Stimulated activated CD4-positive, alpha-beta T cell treated with anti-CD3 and anti-CD28 coated beads, Interleukin-1b, Interleukin-23, amount 100 ng/mL, for 48 hours (primary cell): Measurements from ENCODE around the gene POFUT2.

Experiments used
- DNase-seq: peaks from one replicate; pipeline ENCODE4 v3.0.0-alpha.2; 2020

Gene POFUT2

GRCh38 chr21:45246386-45247320, 41.0 kb downstream of the POFUT2 start:
- no peak for DNase-seq

GRCh38 chr21:45244799-45245340, 42.8 kb downstream of the POFUT2 start:
- DNase-seq, result no peak

DNA sequence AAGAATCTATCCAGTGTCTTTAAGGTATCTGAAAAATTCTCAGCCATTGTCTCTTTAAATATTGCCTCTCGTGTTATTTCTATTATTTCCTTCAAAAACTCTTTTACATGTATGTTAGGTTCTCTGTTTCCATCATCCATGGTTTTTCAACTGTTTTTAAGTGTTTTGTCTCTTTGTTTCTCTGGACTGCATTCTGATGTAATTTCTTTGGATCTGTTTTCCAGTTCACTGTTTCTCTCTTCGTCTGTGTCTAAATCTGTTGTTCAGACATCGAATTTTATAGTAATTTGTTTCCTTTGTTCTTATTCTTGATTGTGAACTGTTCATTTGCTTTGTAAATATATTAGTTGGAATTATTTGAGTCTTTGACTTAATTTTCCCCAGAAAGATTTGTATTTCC, 44.1 kb downstream of the POFUT2 start:
- no peak for DNase-seq

DNA sequence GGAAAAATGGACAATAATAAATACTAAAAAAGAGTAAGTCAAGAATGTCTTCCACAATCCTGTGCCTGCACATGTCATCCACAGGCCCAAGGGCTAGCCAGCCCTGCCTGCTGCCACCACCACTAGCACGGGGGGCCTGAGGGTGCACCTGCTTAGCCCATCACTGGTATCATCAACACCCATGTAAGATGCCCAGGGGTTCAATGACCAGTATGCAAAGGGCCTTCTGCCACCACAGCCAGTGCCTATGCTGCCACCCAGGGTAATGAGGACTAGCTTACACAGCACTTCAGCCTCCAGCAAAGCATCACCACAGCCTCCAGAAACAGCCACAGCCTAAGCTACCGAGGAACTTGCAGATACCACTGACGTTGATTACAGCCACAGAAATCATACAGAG, 46.3 kb downstream of the POFUT2 start:
- DNase-seq, result no peak

DNA sequence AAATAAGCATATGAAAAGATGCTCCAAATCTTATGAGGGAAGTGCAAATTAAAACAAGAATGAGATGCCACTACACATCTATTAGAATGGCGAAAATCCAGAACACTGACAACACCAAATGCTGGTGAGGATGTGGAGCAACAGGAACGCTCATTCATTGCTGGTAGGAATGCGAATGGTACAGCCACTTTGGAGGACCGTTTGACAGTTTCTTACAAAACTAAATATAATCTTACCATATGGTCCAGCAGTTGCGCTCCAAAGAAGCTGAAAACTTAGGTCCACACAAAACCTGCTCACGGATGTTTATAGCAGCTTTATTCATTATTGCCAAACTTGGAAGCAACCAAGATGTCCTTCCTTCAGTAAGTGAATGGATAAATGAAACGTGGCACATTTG, 50.3 kb downstream of the POFUT2 start:
- DNase-seq, result no peak

DNA sequence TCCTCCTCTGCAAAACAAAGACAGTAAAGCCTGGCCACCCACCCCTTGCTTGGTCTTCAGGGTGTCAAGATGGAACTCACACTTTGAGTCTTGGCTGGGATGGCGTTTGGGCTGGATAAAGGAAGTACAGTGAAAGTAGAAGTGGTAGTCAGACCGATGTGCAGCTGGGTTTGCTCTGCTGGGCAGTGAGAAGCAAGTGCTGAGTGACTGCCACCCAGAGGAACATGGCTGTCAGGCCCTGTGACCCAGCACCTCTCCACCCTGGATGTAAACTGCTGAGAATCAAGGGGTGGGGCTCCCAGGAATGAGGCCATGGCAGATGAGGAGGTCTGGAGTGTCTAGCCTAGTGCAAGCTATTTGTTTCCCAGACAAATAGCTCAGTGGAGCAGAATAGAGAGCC, 51.2 kb downstream of the POFUT2 start:
- no peak for DNase-seq

- DNase-seq, result no peak
Observed at GRCh38 chr21:45235488-45235887, 52.2 kb downstream of the POFUT2 start.

GRCh38 chr21:45234965-45235364, 52.7 kb downstream of the POFUT2 start:
- DNase-seq, result no peak

GRCh38 chr21:45234127-45234526, 53.6 kb downstream of the POFUT2 start:
- DNase-seq, result no peak

GRCh38 chr21:45231705-45232104, 56.0 kb downstream of the POFUT2 start:
- no peak for DNase-seq

GRCh38 chr21:45228656-45229240, 58.9 kb downstream of the POFUT2 start:
- DNase-seq, result no peak

- DNase-seq, result peak; percentile 88
Observed at GRCh38 chr21:45228171-45228641, 59.5 kb downstream of the POFUT2 start.

GRCh38 chr21:45227735-45228134, 60.0 kb downstream of the POFUT2 start:
- no peak for DNase-seq

DNA sequence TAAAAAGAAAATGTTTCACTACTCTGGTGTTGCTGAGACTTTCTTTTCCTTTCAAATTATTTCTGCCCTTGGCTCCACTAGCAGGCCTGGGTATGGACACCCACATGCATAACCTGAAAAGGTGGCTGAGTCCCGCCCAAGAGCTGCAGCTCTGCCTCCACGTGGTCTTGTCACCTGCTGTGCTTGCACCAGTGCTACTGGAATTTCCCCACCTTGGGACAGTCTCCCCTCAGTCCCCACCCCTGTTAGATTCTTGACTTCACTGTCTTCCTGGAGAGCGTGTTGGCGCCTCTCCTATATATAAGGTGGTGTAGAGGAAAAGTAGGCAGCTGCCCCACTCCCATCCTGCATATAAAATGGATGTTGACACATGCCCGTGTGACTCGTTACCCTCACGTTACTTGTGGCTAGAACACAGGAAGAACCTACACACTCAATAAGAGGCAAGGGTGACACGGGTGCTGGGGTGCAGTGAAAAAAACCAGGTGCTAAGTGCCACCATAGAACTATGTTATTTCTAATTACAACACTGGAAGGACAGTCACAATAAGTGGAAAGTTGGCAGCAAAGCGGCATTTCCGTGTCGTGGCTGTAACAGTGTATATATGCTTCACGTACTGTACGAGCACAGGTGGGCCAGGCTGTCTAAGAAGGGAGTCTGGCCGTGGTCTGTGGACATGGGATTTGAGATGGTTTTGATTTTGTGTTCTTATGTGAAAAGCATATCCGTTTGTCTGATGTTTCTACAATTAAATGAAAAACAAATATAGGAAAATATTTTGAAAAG, 61.0 kb downstream of the POFUT2 start:
- DNase-seq, result peak; percentile 47

DNA sequence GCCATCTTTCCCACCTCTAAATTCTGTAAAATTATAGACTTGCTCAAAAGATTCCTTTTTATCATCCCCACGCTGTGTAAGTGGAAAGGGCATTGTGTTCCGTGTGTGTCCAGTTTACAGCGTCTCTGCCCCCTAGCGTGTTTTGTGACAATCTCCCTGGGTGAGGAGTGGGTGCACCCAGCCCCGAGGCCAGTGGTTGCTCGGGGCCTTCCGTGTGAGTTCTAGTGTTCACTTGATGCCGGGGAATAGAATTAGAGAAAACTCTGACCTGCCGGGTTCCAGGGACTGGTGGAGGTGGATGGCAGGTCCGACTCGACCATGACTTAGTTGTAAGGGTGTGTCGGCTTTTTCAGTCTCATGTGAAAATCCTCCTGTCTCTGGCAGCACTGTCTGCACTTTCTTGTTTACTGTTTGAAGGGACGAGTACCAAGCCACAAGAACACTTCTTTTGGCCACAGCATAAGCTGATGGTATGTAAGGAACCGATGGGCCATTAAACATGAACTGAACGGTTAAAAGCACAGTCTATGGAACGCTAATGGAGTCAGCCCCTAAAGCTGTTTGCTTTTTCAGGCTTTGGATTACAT, 61.9 kb downstream of the POFUT2 start:
- DNase-seq, result no peak

GRCh38 chr21:45225041-45225740, 62.5 kb downstream of the POFUT2 start:
- no peak for DNase-seq

DNA sequence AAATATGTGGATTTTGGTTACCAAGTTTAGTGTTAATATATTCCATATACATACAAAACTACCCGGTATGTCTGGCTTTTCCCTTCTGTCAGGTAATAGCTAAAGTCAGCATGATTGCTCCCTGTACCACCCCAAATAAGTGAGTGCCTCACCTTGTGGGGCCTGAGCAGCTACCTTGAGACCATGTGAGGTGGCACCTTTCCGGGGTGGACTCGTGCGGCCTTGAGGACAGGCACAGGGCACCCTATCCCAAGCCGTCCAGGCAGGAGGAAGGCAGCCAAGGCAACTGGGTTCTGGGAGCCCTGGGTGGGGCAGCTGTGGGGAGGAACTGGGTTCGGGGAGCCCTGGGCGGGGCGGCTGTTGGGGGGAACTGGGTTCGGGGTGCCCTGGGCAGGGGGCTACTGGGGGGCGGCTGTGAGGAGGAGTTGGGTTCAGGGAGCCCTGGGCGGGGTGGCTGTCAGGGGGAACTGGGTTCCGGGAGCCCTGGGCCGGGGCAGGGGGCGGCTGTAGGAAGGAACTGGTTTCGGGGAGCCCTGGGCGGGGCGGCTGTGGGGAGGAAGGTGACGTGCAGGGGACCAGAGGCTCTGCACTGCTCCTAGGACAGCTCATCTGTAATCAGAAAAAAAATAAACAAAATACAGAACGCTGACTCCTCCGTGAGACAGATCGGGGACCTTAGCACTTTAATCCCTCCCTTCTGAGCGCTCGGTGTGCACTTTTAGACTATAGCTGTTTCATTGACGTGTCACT, 63.3 kb downstream of the POFUT2 start:
- DNase-seq, result peak; percentile 27

DNA sequence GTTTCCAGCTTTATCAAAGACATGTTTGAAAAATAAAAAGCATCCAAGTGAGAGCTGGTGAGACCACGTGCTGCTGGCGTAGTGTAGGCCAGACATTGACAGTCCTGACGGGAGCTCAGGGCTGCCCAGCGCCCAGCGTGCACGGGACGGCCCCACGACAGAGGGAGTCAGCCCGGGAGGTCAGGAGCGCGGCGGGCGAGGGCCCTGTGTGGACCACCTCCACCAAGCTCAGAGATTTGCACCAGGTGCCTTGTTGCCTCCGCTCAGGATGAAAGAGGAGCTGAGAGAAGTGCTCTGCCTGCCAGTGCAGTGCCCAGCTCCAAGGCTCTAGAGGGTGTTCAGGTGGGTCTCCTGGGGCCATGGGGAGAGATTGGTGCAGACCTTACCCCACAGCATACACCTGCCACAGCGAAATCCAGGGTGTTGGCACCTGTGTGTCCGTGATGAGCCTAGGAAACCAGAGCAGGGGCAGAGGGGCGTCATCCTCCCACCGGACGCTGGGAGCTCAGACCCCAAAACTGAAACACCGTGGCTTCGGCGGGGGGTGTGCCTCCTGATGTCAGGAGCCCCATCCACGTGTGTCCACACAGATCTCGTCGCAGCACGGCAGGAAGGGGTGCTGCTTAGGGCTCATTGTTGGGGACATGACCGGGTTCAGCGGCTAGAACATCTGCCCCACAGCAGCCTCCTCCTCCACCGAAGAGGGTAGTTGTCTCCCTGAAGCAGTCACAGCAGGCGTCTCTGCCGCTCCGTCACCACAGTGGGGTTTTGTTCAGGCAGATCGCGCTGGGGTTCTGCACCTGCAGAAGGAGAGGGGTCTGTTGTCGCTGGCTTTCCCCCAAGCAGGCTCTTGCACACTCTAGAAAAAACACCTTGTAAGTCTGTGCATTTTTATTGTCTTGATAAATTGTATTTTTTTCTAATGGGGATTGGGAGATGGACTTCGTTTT, 64.2 kb downstream of the POFUT2 start:
- DNase-seq, result no peak

DNA sequence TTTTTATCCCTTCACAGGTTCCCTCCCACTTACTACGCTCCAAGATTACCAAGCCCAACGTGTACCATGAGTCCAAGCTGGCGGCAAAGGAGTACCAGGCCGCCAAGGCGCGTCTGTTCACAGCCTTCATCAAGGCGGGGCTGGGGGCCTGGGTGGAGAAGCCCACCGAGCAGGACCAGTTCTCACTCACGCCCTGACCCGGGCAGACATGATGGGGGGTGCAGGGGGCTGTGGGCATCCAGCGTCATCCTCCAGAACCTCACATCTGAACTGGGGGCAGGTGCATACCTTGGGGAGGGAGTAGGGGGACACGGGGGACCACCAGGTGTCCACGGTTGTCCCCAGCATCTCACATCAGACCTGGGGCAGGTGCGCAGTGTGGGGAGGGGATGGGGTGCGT, 65.7 kb downstream of the POFUT2 start:
- no peak for DNase-seq
